GM23248 (cell line): Measurements from ENCODE around the gene EIF3K. TPM values are rescaled to one million over a fixed set of nuclear protein-coding genes. Genes with fewer than 3 reads are reported as not detected.
A peak's percentile ranks its signal among the peaks of the same experiment; 100 is the strongest.

Experiments used
- DNase-seq: peaks from one replicate; pipeline ENCODE4 v3.0.0-alpha.2; 2015
- H2AFZ ChIP-seq: fragments of 200-600 bp; sonication (generic); 2 replicates; pipeline ENCODE4 v1.6.1; 2016; ENCODE audit warnings: antibody characterized with exemption
- H3F3A ChIP-seq: fragments of 200-600 bp; sonication (generic); 2 replicates; pipeline ENCODE4 v1.6.1; 2016; ENCODE audit warnings: mild to moderate bottlenecking, antibody characterized with exemption, mixed run types; ENCODE audit not compliant: insufficient read depth
- H3K27ac ChIP-seq: fragments of 200-600 bp; sonication (generic); 2 replicates; pipeline ENCODE4 v1.5.1; 2016; ENCODE audit warnings: mild to moderate bottlenecking
- H3K27me3 ChIP-seq: fragments of 200-600 bp; sonication (generic); replicated peaks from 2 replicates; pipeline ENCODE4 v1.6.1; 2016; ENCODE audit warnings: mild to moderate bottlenecking; ENCODE audit not compliant: insufficient read depth
- H3K36me3 ChIP-seq: fragments of 200-600 bp; sonication (generic); 2 replicates; pipeline ENCODE4 v1.6.1; 2016; ENCODE audit warnings: low read depth, mild to moderate bottlenecking
- H3K4me1 ChIP-seq: fragments of 200-600 bp; sonication (generic); 2 replicates; pipeline ENCODE4 v1.6.1; 2016; ENCODE audit warnings: mild to moderate bottlenecking; ENCODE audit not compliant: insufficient read depth
- H3K4me2 ChIP-seq: fragments of 200-600 bp; sonication (generic); one replicate; pipeline ENCODE4 v1.6.1; 2016; ENCODE audit warnings: mild to moderate bottlenecking; ENCODE audit not compliant: unreplicated experiment
- H3K4me3 ChIP-seq: fragments of 200-600 bp; sonication (generic); 2 replicates; pipeline ENCODE4 v1.5.1; 2016; ENCODE audit warnings: mild to moderate bottlenecking
- H3K79me2 ChIP-seq: fragments of 200-600 bp; sonication (generic); 2 replicates; pipeline ENCODE4 v1.6.1; 2016; ENCODE audit warnings: mild to moderate bottlenecking; ENCODE audit not compliant: insufficient read depth
- H3K9ac ChIP-seq: fragments of 200-600 bp; sonication (generic); 2 replicates; pipeline ENCODE4 v1.6.1; 2016; ENCODE audit warnings: mild to moderate bottlenecking
- H3K9me2 ChIP-seq: fragments of 200-600 bp; sonication (generic); 2 replicates; pipeline ENCODE4 v1.6.1; 2016; ENCODE audit warnings: mixed run types, mild to moderate bottlenecking, moderate library complexity; ENCODE audit not compliant: insufficient read depth
- H3K9me3 ChIP-seq: fragments of 200-600 bp; sonication (generic); one replicate; pipeline ENCODE4 v1.6.1; 2017; ENCODE audit warnings: low read depth
- H4K20me1 ChIP-seq: fragments of 200-600 bp; sonication (generic); 2 replicates; pipeline ENCODE4 v1.6.0; 2016; ENCODE audit not compliant: insufficient read depth
- EZH2 ChIP-seq: fragments of 200-600 bp; sonication (generic); IDR thresholded peaks from 2 replicates; pipeline ENCODE4 v1.6.1; 2018; ENCODE audit warnings: antibody characterized with exemption, mild to moderate bottlenecking; ENCODE audit not compliant: insufficient read depth, poor library complexity, severe bottlenecking
- EZH2phosphoT487 ChIP-seq: fragments of 200-600 bp; sonication (generic); IDR thresholded peaks from 2 replicates; pipeline ENCODE4 v1.6.1; 2018; ENCODE audit warnings: antibody characterized with exemption, moderate library complexity, mild to moderate bottlenecking, low read depth; ENCODE audit not compliant: insufficient read depth
- WGBS, 2 experiments: methylation state at CpG; one replicate each; pipeline ENCODE4 v1.1.6; 2015 to 2017; ENCODE audit warnings: low lambda C conversion rate in 2 of 2, low coverage in 1 of 2; ENCODE audit errors: missing lambda C conversion rate in 2 of 2; 5-methylcytosine and 5-hydroxymethylcytosine counted together
- in situ Hi-C: fragments of 300-500 bp; cut with MboI; formaldehyde crosslinking; loops from 2 replicates; pipeline ENCODE4 v1.15.0; 2020
- polyA plus RNA-seq: library from polyadenylated mRNA; unstranded; fragments of >200 nt; fragmentation: Nextera tagmentation; extraction: Ambion mirVana; gene quantifications from 2 replicates; pipeline ENCODE4 v1.2.1, GENCODE V29; 2016
- total RNA-seq: library from RNA; depleted of rRNA; stranded (reverse); fragments of >200 nt; shearing (Covaris generic); gene quantifications from 2 replicates; pipeline ENCODE4 v1.2.3, GENCODE V29; 2014

The EIF3K gene
- total and polyA plus RNA-seq, 2 experiments from 2014 or later, result 143 to 295 TPM

- Histone ChIP-seq H3F3A (peaks cover 88% of the 10 kb centered on the region), H2AFZ (no peak overlapping the region), H3K9me3 (no peaks in the 10 kb centered on the region), H3K27me3 (no peaks in the 10 kb centered on the region), H3K9me2 (no peaks in the 10 kb centered on the region), H3K4me1 (peaks cover 91% of the 10 kb centered on the region), H3K79me2 (peaks cover 91% of the 10 kb centered on the region), H3K4me2 (peak overlapping the region; percentile 64), H3K36me3 (peaks cover 9% of the 10 kb centered on the region; the same call in 1 of the 2 replicates), H3K27ac (peak overlapping the region; percentile 100), H3K4me3 (peak overlapping the region; percentile 42), H4K20me1 (no peaks in the 10 kb centered on the region), H3K9ac (peak overlapping the region; percentile 92)
- in situ Hi-C loops, result no loop called here
- WGBS, 2 experiments, result 55 to 56% methylated on average over 7 of the region's 7 CpGs
- DNase-seq, result peak; percentile 79
- TF ChIP-seq EZH2, result no peak
- no peak for TF ChIP-seq EZH2phosphoT487
Observed at GRCh38 chr19:38656171-38656981, 37.4 kb downstream of the EIF3K start.

DNA sequence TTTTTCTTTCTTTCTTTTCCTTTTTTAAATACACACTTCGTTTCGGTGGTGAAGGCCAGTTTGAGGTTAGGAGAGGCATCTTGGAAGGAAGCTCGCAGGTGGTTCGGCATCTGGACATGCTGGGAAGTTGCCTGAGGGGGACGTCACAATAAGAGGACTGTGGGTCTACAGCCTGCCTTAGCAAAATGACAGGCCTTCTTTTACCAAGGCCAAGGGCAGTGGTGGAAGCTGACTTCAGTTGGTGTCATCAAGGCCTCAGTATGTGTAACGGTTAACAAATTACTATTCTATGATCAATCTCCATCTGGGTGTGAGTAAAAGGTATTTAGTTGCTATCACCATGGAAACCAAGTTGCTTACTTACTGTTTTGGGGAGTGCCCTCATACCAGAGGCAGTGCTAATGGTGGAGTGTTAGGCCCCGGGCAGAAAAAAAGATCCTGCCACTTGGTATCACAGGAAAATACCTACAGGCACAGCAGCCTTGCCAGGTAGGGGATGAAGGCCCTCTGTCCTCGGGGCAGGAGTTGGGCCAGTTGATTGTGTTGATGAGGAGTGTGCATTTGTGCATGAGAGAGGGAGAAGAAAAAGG, 38.7 kb downstream of the EIF3K start:
- Histone ChIP-seq H3K4me3 (peak overlapping the region; percentile 53), H3K9ac (peak overlapping the region; percentile 92), H3K36me3 (peaks cover 9% of the 10 kb centered on the region; the same call in 1 of the 2 replicates), H2AFZ (no peak overlapping the region), H3K9me3 (no peaks in the 10 kb centered on the region), H3K4me1 (peaks cover 84% of the 10 kb centered on the region), H3F3A (peaks cover 82% of the 10 kb centered on the region), H3K27me3 (no peaks in the 10 kb centered on the region), H3K4me2 (peak overlapping the region; percentile 70), H3K79me2 (peaks cover 91% of the 10 kb centered on the region), H3K9me2 (no peaks in the 10 kb centered on the region), H4K20me1 (no peaks in the 10 kb centered on the region), H3K27ac (peak overlapping the region; percentile 100)
- peak; percentile 98 for DNase-seq
- 5 to 7% methylated on average over 8 of the region's 8 CpGs for WGBS, 2 experiments
- TF ChIP-seq EZH2 (no peak), EZH2phosphoT487 (no peak)
- in situ Hi-C loops, result no loop called here

GRCh38 chr19:38658462-38659306, 39.7 kb downstream of the EIF3K start:
- peaks cover 9% of the 10 kb centered on the region; the same call in 1 of the 2 replicates for H3K36me3 ChIP-seq
- peaks cover 75% of the 10 kb centered on the region for H3K4me1 ChIP-seq
- H3K4me2 ChIP-seq, result peak overlapping the region; percentile 85
- no peaks in the 10 kb centered on the region for H3K9me2 ChIP-seq
- H3F3A ChIP-seq, result peaks cover 72% of the 10 kb centered on the region
- 9 to 11% methylated on average over 14 to 15 of the region's 15 CpGs for WGBS, 2 experiments
- H3K4me3 ChIP-seq, result peak overlapping the region; percentile 69
- in situ Hi-C loops, result no loop called here
- H2AFZ ChIP-seq, result no peak overlapping the region
- H3K9ac ChIP-seq, result peak overlapping the region; percentile 92
- TF ChIP-seq EZH2phosphoT487, result no peak
- TF ChIP-seq EZH2, result no peak
- H3K27me3 ChIP-seq, result no peaks in the 10 kb centered on the region
- H3K27ac ChIP-seq, result peak overlapping the region; percentile 100
- no peaks in the 10 kb centered on the region for H4K20me1 ChIP-seq
- peaks cover 91% of the 10 kb centered on the region for H3K79me2 ChIP-seq
- peak; percentile 99 for DNase-seq
- H3K9me3 ChIP-seq, result no peaks in the 10 kb centered on the region

- H4K20me1 ChIP-seq, result no peaks in the 10 kb centered on the region
- H3K4me1 ChIP-seq, result peaks cover 71% of the 10 kb centered on the region
- no peak overlapping the region for H2AFZ ChIP-seq
- peaks cover 69% of the 10 kb centered on the region for H3F3A ChIP-seq
- DNase-seq, result no peak
- H3K27ac ChIP-seq, result peak overlapping the region; percentile 100
- no peak for TF ChIP-seq EZH2phosphoT487
- no peak for TF ChIP-seq EZH2
- H3K9me2 ChIP-seq, result no peaks in the 10 kb centered on the region
- peaks cover 8% of the 10 kb centered on the region; the same call in 1 of the 2 replicates for H3K36me3 ChIP-seq
- no peak overlapping the region; the same call in 1 of the 2 replicates for H3K9ac ChIP-seq
- in situ Hi-C loops, result no loop called here
- no peak overlapping the region for H3K4me3 ChIP-seq
- peak overlapping the region; percentile 24 for H3K4me2 ChIP-seq
- H3K27me3 ChIP-seq, result no peaks in the 10 kb centered on the region
- no peaks in the 10 kb centered on the region for H3K9me3 ChIP-seq
- 79 to 87% methylated on average over 9 of the region's 9 CpGs for WGBS, 2 experiments
- H3K79me2 ChIP-seq, result peaks cover 91% of the 10 kb centered on the region
Observed at GRCh38 chr19:38660724-38661123, 41.7 kb downstream of the EIF3K start.
